NCI-H82 treated with DMSO at 0.1 percent for 48 hours (cell line): ENCODE results near the gene TCTN1.
"Not testable (repeated sequence)": the region's sequence is repeated elsewhere in the genome, so short reads cannot be mapped to it uniquely, and the experiment has no call there.

Experiments used
- DNase-seq: peaks from one replicate; lab custom pipeline; 2025; ENCODE audit not compliant: unreplicated experiment; lab: John Stamatoyannopoulos, UW

The TCTN1 gene

GRCh38 chr12:110638796-110639195, 24.9 kb downstream of the TCTN1 start:
- no peak for DNase-seq

- DNase-seq = no peak
Observed at GRCh38 chr12:110639336-110640141, 25.6 kb downstream of the TCTN1 start.

GRCh38 chr12:110640275-110641025, 26.5 kb downstream of the TCTN1 start:
- DNase-seq = no peak

- no peak for DNase-seq
Observed at GRCh38 chr12:110641521-110641920, 27.6 kb downstream of the TCTN1 start.

- no peak for DNase-seq
Observed at GRCh38 chr12:110647631-110648040, 33.7 kb downstream of the TCTN1 start.

- DNase-seq = no peak
Observed at GRCh38 chr12:110649341-110649847, 35.5 kb downstream of the TCTN1 start.

- not testable (repeated sequence) for DNase-seq
Observed at GRCh38 chr12:110654238-110654637, 40.3 kb downstream of the TCTN1 start.

- DNase-seq = no peak
Observed at GRCh38 chr12:110656071-110656655, 42.2 kb downstream of the TCTN1 start.

GRCh38 chr12:110657747-110658146, 43.8 kb downstream of the TCTN1 start:
- no peak for DNase-seq

- no peak for DNase-seq
Observed at GRCh38 chr12:110658242-110658641, 44.3 kb downstream of the TCTN1 start.

GRCh38 chr12:110658878-110659277, 44.9 kb downstream of the TCTN1 start:
- no peak for DNase-seq

GRCh38 chr12:110661337-110661972, 47.5 kb downstream of the TCTN1 start:
- DNase-seq = no peak

- no peak for DNase-seq
Observed at GRCh38 chr12:110666892-110667291, 53.0 kb downstream of the TCTN1 start.

- no peak for DNase-seq
Observed at GRCh38 chr12:110667671-110668070, 53.7 kb downstream of the TCTN1 start.

- no peak for DNase-seq
Observed at GRCh38 chr12:110668480-110669192, 54.7 kb downstream of the TCTN1 start.

- no peak for DNase-seq
Observed at GRCh38 chr12:110669193-110669502, 55.2 kb downstream of the TCTN1 start.

- no peak for DNase-seq
Observed at GRCh38 chr12:110670161-110670701, 56.3 kb downstream of the TCTN1 start.

GRCh38 chr12:110676171-110676570, 62.2 kb downstream of the TCTN1 start:
- DNase-seq = no peak

- no peak for DNase-seq
Observed at GRCh38 chr12:110677206-110677911, 63.4 kb downstream of the TCTN1 start.

- DNase-seq = no peak
Observed at GRCh38 chr12:110677982-110678381, 64.1 kb downstream of the TCTN1 start.
